Hypothalamus (tissue), 51 donors: ENCODE results near the gene ZCCHC7.

Experiments
- DNase-seq, 51 donors: peaks; one replicate each; lab custom pipeline; 2025; lab: John Stamatoyannopoulos, UW

Gene ZCCHC7

GRCh38 chr9:37364751-37365360, 244.5 kb downstream of the ZCCHC7 start:
- no peak for DNase-seq

GRCh38 chr9:37369671-37370070, 249.3 kb downstream of the ZCCHC7 start:
- no peak for DNase-seq

GRCh38 chr9:37370282-37370681, 249.9 kb downstream of the ZCCHC7 start:
- DNase-seq, result no peak

GRCh38 chr9:37370968-37371563, 250.7 kb downstream of the ZCCHC7 start:
- no peak for DNase-seq

DNA sequence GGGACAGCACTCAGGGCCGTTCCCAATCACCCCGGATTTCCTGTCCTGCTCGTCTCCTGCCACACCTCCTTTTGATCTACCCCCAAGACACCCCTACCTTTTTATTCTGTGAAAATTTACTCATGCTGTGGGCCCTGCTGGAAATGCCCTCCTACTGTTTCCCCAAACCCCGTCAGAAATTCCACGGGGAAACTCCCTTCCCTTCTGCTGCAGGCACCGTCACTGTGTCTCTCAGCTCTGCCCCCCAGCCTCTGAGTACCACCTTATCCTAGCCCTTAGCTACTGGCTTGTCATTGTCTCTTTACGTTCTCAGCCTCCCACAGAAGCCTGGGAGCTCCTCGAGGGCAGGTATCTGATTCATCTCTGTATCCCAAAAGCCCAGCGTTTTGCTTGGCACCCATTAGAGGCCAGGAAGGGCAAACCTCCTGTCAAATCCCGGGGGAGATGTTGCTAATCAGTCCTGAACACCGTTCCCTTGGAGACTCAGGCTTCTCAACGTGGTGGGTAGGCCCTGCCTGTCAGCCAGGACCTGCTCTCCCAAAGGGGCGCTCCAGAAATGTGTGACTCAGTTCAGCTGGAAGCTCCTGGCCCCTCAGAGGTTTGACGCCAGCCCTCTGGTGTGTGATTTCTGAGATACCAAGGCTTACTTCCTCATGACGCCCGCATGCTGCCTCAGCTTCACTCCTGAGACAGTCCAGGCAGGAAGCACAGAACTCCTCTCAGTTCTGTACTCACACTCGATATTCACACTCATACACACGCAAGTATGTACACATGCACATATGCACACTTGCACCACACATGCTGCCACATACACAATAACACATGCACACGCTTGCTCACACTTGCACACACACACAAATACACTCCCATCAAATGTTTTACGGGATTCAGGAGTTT, 251.4 kb downstream of the ZCCHC7 start:
- no peak for DNase-seq

DNA sequence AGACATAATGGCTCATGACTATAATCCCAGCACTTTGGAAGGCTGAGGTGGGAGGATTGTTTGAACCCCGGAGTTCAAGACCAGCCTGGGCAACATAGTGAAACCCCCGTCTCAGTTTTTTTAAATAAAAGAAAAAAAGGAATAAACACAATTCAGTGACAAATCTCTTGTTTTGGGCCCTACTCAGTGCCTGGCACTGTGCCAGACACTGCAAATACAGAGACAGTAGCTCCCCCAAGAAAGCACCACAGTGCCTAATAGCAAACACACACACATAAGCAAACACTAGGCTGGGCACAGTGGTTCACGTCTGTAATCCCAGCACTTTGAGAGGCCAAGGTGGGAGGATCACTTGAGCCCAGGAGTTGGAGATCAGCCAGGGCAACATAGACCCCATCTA, 252.5 kb downstream of the ZCCHC7 start:
- no peak for DNase-seq

GRCh38 chr9:37373621-37374020, 253.2 kb downstream of the ZCCHC7 start:
- DNase-seq, result no peak

DNA sequence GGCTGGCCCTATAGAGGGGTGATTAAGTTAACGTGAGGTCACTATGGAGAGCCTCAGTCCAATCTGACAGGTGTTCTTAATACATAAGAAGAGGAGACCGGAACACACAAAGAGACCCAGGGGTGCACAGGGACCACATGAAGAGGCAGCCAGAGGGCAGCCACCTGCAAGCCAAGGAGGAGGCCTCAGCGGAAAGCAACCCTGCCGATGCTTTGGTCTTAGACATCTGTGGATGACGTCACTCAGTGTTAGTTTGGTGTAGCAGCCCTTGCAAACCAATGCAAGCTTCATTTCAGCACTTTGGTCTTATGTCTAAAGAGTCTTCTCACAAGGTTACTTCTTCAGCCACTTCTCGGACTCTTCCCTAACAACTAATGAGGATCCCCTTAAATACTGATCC, 254.5 kb downstream of the ZCCHC7 start:
- DNase-seq, result no peak

DNA sequence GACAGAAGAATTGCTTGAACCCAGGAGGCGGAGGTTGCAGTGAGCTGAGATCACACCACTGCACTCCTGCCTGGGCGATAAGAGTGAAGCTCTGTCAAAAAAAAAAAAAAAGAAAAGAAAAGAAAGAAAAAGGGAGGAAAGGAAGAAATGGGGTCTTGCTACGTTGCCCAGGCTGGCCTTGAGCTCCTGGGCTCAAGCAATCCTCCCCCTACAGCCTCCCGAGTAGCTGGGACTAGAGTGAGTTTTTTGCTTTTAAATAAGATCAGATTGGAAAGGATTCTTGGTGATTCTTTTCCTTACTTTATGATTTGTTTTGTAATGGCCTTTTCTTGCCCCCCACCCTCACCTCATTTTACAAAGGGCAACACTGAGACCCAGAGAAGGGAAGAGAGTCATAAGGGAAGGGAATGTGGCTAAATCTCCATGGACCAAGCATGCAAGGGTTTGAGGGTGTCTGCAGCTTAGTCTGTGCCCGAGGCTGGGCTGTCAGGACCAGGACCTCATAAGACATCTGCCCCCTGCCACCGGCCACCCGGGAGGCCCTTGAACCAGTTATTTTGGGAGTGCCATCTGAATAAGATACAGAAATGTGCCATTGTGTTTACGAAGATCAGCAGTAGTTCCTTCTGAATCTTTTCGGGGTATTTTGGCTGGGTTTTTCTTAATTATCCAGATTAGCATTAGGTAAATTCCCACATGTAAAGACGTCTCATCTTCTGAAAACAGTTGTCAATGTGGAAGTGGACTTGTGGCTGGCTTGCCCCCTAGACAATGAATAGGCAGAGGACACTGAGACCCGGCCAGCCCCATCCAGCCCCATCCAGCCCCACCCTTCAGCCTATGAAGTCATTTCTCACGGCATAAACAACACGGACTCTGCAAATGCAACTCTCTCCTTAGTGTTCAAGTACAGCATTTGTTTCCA, 257.6 kb downstream of the ZCCHC7 start:
- no peak for DNase-seq

DNA sequence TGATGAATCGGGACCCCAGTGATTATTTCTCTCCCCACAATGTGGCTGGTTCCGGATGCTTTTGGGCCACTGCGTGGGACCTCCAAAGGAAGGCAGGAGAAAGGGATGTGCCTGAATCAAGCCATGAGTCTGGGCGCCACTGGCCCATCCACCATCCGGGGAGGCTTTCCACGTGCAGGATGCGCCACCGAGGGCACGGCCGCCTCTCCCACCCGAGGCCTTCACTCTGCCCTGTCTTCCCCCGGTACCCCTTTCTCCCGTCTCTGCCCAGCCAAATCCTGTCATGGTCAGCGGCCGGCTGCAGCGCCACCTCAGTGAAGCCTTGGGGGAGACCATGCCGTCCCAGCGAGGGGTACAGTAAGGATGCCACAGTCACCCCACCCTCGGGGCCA, 258.2 kb downstream of the ZCCHC7 start:
- no peak for DNase-seq

- no peak for DNase-seq
These were observed 259.5 kb downstream of the ZCCHC7 start for GRCh38 chr9:37379835-37380234.

DNA sequence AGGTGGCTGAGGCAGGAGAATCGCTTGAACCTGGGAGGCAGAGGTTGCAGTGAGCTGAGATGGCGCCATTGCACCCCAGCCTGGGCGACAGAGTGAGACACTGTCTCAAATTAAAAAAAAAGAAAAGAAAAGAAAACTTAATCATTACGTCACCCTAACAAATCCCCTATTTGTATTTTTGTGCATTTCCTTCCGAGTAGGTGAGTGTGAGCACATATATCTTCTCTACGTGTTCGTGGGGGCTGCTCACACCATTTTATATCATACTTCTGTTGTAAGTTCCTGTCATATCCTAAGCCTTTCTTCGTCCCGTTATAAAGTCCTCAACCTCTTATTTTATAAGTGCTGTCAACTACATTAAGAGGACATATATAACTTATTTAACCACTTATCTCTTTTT, 260.2 kb downstream of the ZCCHC7 start:
- no peak for DNase-seq

DNA sequence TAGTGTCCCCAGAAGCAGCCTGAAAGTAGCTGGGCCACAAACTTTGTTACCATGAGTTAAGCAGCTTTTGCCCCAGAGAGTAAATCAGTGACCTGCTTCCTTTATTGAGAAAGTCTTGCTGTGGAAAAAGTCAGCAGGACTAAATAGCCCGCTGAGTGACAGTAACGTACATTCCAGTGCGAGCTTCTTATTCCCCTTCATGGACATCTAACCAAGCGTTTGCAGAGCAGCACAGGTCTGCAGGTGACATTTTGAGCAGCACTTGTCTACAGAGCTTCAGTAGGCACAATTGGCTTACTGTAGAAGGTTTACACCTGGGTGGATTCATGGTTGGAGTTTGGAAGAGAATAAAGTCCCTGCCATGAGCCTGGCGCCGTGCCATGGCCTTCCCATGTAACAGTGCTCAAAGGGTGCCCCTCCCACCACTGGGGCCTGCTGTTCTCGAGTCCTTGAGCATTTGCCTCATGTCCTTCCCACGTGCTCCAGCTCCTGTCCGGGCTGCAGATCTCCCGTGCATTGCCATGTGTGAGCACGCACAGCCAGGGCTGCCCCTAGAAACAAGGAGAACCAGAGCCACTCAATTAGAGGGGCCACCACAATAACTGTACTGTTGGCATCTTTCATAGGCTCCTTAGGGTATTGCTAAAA, 260.8 kb downstream of the ZCCHC7 start:
- no peak for DNase-seq

DNA sequence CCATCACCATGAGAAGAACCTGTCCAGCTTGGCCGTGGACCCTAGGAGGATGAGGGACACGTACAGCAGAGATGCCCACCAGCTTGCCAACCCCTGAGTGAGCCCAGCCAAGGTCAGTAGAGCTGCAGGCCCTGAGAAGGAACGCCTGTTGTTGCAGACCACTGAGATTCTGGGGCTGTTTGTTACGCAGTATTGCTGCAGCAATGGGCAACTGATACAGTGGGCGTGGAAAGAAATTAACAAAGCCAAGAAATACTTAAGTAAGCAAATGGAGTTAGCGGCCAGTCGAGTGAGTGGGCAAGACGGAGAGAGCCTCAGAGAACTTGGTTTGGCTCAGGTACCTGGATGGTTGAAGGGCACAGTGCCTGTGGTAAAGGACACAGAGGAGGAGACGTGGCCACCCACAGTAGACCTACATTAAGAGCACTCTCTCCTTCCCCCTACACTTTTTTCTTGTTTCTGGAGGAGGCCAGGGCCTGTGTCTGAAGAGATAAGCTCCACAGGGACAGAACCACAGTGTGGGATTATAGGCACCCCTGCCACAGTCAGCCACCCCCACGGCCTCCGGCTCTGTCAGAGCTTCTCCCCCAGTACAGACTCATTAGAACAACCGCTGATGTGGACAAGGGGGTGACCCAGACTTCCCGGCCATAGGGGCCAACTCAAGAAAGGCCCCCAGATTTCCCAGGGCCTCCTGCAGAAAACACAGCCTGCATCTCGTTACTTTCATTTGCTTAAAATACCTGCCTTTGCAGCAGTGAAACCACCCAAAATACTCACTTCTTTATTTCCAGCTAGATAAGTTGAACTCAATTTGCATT, 262.0 kb downstream of the ZCCHC7 start:
- DNase-seq, result no peak

- no peak for DNase-seq
These were observed 262.6 kb downstream of the ZCCHC7 start for GRCh38 chr9:37382982-37383357.

GRCh38 chr9:37383393-37383792, 263.0 kb downstream of the ZCCHC7 start:
- no peak for DNase-seq

- no peak for DNase-seq
These were observed 263.7 kb downstream of the ZCCHC7 start for GRCh38 chr9:37383876-37384746.

DNA sequence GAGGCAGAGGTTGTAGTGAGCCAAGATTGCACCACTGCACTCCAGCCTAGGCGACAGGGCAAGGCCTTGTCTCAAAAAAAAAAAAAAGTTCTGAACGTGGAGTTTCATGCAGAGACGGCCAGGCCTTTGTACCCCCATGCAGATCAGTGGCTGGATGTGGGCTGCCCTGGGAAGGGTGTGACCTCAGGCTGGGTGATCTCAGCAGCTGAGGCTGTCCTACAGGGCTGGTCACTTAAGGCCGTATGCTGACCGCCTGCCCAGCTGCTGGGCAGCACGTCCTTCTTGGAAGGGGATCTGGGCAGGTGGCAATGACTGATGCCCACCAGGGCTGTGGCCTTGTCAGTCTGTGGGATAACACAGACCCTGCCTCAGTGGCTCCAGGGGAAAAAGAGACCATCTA, 264.9 kb downstream of the ZCCHC7 start:
- no peak for DNase-seq
